Amygdala (tissue), 56 donors: Measurements from ENCODE around the gene MCU.
"Not testable (repeated sequence)": the region's sequence is repeated elsewhere in the genome, so short reads cannot be mapped to it uniquely, and the experiment has no call there.

Experiments
- DNase-seq, 56 donors: peaks; one replicate each; lab custom pipeline; 2025; lab: John Stamatoyannopoulos, UW

MCU gene

GRCh38 chr10:72691863-72692743 lies at the start of gene MCU:
TSS of gene MCU (plus strand) at chr10:72692143. CDS start at chr10:72692152, 9 bp downstream.
- DNase-seq = peak; percentile 56 to 98 (median 92)

DNA sequence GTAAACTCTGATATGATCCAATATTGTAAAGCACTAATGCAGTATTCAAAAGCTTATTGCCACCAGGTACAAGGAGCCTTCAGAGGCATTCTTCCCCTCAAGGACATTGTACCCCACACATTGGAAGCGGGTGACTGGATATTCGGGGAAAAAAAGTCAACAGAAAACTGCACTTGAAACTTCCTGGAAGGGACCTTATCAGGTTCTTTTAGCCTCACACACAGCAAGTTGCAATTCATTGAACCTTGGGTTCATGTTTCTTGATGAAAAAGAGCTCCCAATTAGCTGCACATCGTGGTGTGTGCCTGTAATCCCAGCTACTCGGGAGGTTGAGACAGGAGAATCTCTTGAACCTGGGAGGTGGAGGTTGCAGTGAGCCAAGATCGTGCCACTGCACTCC lies 49.6 kb upstream of the MCU start:
- DNase-seq = no peak

GRCh38 chr10:72645263-72645858 lies 46.6 kb upstream of the MCU start:
- no peak for DNase-seq

- not testable (repeated sequence) for DNase-seq
These were observed 45.0 kb upstream of the MCU start for GRCh38 chr10:72646971-72647370.

DNA sequence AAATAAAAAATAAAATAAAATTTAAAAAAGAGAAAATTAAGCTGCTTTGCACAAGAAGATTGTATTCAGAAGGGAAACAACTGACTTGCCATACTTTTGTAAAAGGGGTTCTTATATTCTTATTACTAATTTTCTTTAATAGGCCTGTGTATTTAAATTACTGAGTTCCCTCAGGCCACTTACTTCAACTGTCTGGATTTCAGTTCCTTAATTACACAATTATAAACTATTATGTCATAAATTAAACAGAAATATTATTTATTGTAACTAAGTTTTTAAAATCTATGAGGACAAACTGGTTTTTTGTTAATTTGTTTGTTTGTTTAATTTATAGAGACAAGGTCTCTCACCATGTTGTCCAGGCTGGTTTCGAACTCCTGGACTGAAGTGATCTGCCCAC lies 43.6 kb upstream of the MCU start:
- DNase-seq = no peak

GRCh38 chr10:72649291-72649690 lies 42.7 kb upstream of the MCU start:
- no peak for DNase-seq

DNA sequence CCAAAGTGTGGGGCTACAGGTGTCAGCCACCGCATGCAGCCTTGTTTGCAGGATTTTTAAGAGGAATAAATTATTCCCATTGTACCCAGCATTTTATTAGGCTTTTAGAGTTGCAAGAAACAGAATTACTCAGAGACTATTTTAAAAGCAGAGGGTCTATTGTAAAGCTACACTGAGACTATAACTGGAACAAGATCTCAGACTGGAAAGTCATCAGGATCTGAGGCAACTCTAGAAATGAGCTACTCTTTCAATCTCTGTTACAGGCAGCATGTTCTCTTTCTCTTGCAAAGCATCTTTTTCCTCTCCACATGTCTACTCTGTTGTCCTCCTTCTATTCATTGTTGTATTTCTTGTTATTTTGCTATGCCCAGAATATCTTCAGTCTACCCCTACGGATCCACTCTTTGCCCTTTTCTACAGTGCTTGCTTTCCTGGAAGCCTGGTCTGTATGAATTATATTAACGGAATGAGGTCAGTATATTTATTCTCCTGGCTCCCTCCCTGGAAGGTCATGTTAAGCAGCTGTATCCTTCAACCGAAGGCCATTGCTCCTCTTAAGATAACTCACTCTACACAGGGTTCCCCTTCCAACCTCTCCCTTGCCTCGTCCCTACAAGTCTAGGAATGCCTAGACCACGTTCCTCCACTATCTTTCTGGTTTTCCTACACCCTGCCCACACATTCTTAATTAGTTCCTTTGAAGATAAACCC lies 38.4 kb upstream of the MCU start:
- no peak for DNase-seq

DNA sequence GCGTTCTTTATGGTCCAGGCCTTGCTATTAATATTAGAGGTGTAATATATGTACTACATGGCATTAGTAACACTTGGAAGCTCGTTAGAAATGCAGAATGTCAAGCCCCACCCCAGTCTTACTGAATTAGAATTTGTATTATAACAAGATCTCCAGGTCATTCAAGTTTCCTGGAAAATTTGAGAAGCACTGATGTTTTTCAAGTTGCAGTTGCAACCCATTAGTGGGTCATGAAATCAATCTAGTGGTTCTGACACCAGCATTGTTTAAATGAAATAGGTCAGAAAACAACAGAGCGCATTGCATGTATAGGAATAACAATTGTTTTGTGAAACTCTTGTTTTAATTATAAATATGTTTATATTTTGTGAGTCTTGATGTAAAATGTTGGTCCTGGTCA lies 37.2 kb upstream of the MCU start:
- no peak for DNase-seq

- DNase-seq = no peak
These were observed 33.1 kb upstream of the MCU start for GRCh38 chr10:72658696-72659400.

GRCh38 chr10:72659694-72660093 lies 32.2 kb upstream of the MCU start:
- no peak for DNase-seq

- DNase-seq = no peak
These were observed 31.7 kb upstream of the MCU start for GRCh38 chr10:72660220-72660619.

DNA sequence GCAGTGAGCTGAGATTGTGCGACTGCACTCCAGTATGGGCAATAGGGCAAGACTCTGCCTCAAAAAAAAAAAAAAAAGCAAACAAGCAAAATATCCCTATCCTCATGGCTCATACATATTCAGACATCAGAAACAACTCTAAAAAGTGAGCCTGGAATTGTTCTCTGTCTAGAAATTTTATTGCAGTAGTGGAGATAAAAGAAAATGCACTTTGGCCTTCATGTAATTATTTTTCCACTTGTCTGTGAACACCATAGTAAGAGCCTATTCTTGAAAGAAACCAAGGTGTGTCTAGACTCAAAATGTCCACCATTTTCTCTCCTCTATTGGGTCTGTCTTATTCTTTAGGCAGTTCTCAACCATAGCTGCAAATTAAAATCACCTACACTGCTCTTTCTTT lies 30.5 kb upstream of the MCU start:
- no peak for DNase-seq

DNA sequence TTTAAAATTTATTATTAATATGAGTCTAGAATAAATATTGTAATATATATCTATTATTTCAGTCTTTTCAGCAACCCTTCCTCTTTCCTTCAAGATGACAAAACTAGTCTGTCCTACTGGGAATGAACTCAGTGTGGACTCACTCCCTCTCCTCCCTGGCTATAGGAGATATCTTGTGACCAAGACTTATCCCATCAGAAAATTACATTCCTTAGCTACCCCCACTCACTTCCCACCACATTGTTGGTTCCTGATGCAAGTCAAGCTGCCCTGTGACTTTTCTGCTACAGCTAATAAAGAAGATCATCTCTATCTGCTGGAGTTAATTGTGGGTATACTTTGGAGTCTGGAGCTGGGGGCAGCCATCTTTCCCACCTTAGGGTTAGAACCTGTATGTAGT lies 28.0 kb upstream of the MCU start:
- no peak for DNase-seq

GRCh38 chr10:72665925-72666324 lies 26.0 kb upstream of the MCU start:
- no peak for DNase-seq

DNA sequence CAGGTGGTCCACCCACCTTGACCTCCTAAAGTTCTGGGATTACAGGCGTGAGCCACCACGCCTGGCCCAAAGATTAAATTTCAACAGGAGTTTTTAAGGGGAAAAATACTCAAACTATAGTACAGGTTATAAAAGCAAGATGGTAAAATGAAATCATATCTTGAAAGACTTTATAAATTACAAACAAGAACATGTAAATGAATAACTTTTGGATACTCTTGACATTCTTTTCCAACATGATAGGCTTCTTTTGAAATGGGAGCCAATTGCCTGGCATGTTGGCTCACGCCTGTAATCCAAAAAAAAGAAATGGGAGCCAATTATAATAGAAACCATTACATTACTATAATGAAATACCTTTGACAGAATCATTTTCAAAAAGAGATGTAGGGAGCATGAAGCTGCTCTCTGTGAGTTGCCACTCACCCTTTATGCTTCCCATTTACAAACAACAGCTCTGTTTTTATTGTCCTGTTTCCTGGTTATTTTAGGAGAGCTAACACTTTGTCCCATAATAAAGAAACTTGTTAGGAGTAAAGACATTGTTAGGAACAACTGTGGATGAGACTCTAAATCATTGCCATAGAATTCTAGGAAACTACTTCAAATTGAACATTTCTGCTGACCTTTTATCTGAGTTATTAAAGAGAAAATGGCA lies 24.6 kb upstream of the MCU start:
- DNase-seq = no peak

DNA sequence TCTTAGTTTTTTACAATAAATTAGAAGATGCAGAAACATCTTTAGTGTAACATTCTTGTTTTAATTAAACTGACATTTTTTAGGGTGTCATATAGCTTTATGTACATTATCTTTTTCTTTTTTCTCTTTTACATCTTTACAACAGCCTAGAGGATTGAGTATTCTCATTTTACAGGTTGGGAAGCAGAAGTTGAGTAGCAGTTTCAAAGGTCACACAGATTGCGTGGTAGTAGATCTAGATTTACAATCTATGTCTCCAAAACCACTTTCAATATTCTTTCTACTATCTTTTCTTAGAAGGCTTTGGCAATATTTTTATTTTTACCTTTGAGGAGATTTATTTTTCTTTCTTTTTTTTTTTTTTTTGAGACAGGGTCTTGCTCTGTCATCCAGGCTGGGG lies 18.7 kb upstream of the MCU start:
- no peak for DNase-seq

DNA sequence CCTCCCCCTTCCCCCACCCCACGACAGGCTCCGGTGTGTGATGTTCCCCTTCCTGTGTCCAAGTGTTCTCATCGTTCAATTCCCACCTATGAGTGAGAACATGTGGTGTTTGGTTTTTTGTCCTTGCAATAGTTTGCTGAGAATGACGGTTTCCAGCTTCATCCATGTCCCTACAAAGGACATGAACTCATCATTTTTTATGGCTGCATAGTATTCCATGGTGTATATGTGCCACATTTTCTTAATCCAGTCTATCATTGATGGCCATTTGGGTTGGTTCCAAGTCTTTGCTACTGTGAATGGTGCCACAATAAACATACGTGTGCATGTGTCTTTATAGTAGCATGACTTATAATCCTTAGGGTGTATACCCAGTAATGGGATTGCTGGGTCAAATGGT lies 17.8 kb upstream of the MCU start:
- DNase-seq = not testable (repeated sequence)

GRCh38 chr10:72679838-72680241 lies 12.1 kb upstream of the MCU start:
- no peak for DNase-seq

- no peak for DNase-seq
These were observed 9.3 kb upstream of the MCU start for GRCh38 chr10:72682638-72683037.

- DNase-seq = no peak
These were observed 6.5 kb upstream of the MCU start for GRCh38 chr10:72685264-72685921.
